Suprapubic skin (tissue), 4 donors: ENCODE results near the gene SLC10A3. TPM values are rescaled to one million over a fixed set of nuclear protein-coding genes. Genes with fewer than 3 reads are reported as not detected.

ENCODE experiments used
- DNase-seq, 2 donors: peaks; one replicate each; pipeline ENCODE4 v3.0.0-alpha.2; 2019; ENCODE audit warnings: low spot score in 2 of 2
- H3K27ac ChIP-seq: fragments of 200-600 bp; sonication (generic); one replicate; pipeline ENCODE4 v1.5.1; 2019
- H3K27me3 ChIP-seq: fragments of 200-600 bp; sonication (generic); one replicate; pipeline ENCODE4 v1.5.1; 2019
- H3K36me3 ChIP-seq: fragments of 200-600 bp; sonication (generic); one replicate; pipeline ENCODE4 v1.5.1; 2019
- H3K4me1 ChIP-seq: fragments of 200-600 bp; sonication (generic); one replicate; pipeline ENCODE4 v1.5.1; 2019
- H3K4me3 ChIP-seq: fragments of 200-600 bp; sonication (generic); one replicate; pipeline ENCODE4 v1.5.1; 2019; ENCODE audit warnings: mild to moderate bottlenecking
- H3K9me3 ChIP-seq: fragments of 200-600 bp; sonication (generic); one replicate; pipeline ENCODE4 v1.5.1; 2019
- EP300 ChIP-seq: sonication (generic); formaldehyde crosslinking; IDR thresholded peaks from one replicate; pipeline ENCODE4 v1.6.1; 2017; ENCODE audit warnings: antibody characterized with exemption
- POLR2A ChIP-seq, 2 donors: fragments of 450-650 bp; IDR thresholded peaks; one replicate each; pipeline ENCODE4 v1.6.1; 2017; ENCODE audit warnings: antibody characterized with exemption in 2 of 2, mild to moderate bottlenecking in 2 of 2, moderate library complexity in 2 of 2
- POLR2AphosphoS5 ChIP-seq, 3 donors: sonication (generic); formaldehyde crosslinking; IDR thresholded peaks; one replicate each; pipeline ENCODE4 v1.6.1; 2017; ENCODE audit warnings: antibody characterized with exemption in 3 of 3
- WGBS: methylation state at CpG from one replicate; pipeline ENCODE4 v1.1.5; 2018; 5-methylcytosine and 5-hydroxymethylcytosine counted together
- total RNA-seq, 4 donors: library from RNA; depleted of rRNA; stranded (reverse); fragments of >200 nt; gene quantifications; one replicate each; pipeline ENCODE4 v1.1.0, GENCODE V29; 2016
- TF ChIP-seq, protein P1 (sequence below), 2 donors: fragments of 200-600 bp in 1 of 2; fragments of 450-650 bp in 1 of 2; sonication (generic) in 1 of 2; IDR thresholded peaks; one replicate each; pipeline ENCODE4 v1.5.1; 2016 to 2019; ENCODE audit warnings: antibody characterized with exemption in 2 of 2, mild to moderate bottlenecking in 1 of 2, moderate library complexity in 1 of 2

Gene SLC10A3
- total RNA-seq, 4 donors from 2014 or later: 16.5 to 45.0 (median 38.8) TPM

DNA sequence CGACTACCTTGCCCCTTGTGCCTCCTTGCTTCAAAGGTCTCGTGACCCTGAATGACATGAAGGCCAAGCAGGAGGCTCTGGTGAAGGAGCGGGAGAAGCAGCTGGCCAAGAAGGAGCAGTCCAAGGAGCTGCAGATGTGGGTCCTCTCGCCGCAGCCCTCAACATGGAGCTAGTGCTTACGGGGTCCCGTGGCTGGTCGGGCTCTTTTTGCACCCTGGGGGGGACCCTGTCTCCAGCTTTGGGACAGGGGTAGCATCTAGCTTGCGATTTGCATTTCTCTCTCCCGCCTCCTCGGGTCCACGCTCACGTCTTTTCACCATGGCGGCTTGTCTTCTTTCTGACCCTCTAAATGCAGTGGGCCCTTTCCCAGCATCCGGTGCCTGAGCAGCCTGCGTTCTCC, 44.7 kb downstream of the SLC10A3 start:
- TF ChIP-seq POLR2AphosphoS5 (IDR thresholded peaks at IDR 0.05) (no peak), EP300 (no peak), POLR2A (IDR thresholded peaks at IDR 0.05) (no peak)
- TF ChIP-seq, protein P1, sequence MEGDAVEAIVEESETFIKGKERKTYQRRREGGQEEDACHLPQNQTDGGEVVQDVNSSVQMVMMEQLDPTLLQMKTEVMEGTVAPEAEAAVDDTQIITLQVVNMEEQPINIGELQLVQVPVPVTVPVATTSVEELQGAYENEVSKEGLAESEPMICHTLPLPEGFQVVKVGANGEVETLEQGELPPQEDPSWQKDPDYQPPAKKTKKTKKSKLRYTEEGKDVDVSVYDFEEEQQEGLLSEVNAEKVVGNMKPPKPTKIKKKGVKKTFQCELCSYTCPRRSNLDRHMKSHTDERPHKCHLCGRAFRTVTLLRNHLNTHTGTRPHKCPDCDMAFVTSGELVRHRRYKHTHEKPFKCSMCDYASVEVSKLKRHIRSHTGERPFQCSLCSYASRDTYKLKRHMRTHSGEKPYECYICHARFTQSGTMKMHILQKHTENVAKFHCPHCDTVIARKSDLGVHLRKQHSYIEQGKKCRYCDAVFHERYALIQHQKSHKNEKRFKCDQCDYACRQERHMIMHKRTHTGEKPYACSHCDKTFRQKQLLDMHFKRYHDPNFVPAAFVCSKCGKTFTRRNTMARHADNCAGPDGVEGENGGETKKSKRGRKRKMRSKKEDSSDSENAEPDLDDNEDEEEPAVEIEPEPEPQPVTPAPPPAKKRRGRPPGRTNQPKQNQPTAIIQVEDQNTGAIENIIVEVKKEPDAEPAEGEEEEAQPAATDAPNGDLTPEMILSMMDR (IDR thresholded peaks at IDR 0.05): no peak
- H3K27me3 ChIP-seq: no peaks in the 10 kb centered on the region
- WGBS: 90% methylated on average over 16 of the region's 16 CpGs
- H3K9me3 ChIP-seq: no peaks in the 10 kb centered on the region
- DNase-seq: no peak
- H3K27ac ChIP-seq: no peak overlapping the region
- H3K4me3 ChIP-seq: no peak overlapping the region
- peaks cover 22% of the 10 kb centered on the region for H3K4me1 ChIP-seq
- peaks cover 41% of the 10 kb centered on the region for H3K36me3 ChIP-seq

DNA sequence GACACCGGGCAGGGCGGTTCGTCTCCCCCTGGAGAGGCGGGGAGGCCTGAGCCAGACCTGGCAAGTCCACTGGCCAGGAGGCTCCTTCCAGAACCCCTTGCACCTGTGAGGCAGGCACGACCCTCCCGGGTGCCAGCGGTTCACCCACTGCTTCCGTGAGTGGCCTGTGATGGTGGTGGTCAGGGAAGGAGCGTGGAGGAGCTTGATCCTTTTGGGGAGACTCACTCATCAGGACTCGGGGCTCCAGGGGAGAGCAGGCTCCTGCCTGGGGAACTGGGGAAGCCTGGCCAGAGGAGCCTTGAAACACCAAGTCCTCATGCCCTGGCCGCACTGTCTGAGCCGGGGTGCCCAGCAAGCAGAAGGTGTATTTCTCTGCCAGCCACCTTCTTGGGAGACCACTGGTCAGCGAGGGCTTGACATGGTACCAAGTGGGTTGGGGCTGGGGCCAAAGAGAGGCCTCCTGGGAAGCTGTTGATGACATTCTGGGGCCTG, 45.6 kb downstream of the SLC10A3 start:
- H3K27ac ChIP-seq: peak overlapping the region; percentile 64
- WGBS: 74% methylated on average over 7 of the region's 13 CpGs
- DNase-seq: no peak
- peaks cover 41% of the 10 kb centered on the region for H3K36me3 ChIP-seq
- no peaks in the 10 kb centered on the region for H3K27me3 ChIP-seq
- H3K4me3 ChIP-seq: peak overlapping the region; percentile 61
- TF ChIP-seq, protein P1 (IDR thresholded peaks at IDR 0.05): no peak
- no peak for TF ChIP-seq POLR2A (IDR thresholded peaks at IDR 0.05)
- TF ChIP-seq POLR2AphosphoS5 (IDR thresholded peaks at IDR 0.05): no peak
- no peak for TF ChIP-seq EP300
- no peaks in the 10 kb centered on the region for H3K9me3 ChIP-seq
- H3K4me1 ChIP-seq: peaks cover 22% of the 10 kb centered on the region

DNA sequence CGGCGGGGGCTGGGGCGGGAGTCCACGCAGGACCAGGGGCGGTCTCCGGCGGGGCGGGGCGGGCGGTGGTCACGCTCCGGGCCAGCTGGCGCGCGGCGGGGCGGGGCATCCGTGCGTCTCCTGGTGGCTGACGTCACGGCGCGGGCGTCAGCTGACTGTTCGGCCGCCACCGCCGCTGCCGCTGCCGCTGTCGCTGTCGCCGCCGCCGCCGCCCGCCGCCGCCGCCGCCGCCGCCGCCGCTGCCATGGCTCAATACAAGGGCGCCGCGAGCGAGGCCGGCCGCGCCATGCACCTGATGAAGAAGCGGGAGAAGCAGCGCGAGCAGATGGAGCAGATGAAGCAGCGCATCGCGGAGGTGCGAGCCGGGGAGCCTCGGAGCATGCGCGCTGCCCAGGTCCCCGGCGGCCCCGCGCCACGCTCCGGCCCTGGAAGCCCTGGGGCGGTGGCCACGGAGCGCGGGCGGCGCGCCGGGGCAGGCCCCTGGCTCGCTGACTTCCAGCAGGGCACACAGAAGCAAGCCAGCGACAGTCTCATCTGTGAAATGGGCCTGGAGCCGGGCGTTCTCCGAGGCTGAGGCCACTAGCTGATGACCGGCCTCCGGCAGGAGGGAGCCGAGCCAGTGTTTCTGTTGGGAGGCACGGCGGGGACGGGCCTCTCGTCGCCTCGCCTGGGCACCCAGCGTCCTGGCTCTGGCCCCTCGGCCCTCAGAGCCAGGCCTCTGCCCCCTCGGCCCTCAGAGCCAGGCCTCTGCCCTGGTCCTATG, 46.3 kb downstream of the SLC10A3 start, which contains the start of gene FAM50A:
Gene FAM50A, plus strand, starts transcription at position 150 of the 763 bp plus-strand sequence. Its CDS starts 95 bp downstream, at position 245.
- WGBS: 41% methylated on average over 4 of the region's 94 CpGs
- Histone ChIP-seq H3K27me3 (no peaks in the 10 kb centered on the region), H3K4me3 (peak within 1 kb of the TSS; percentile 61), H3K9me3 (no peaks in the 10 kb centered on the region), H3K36me3 (peaks cover 38% of the 10 kb centered on the region), H3K27ac (peak within 1 kb of the TSS; percentile 64), H3K4me1 (peaks cover 22% of the 10 kb centered on the region)
- DNase-seq: peak in 1 of 2 donors; percentile 85
- no peak for TF ChIP-seq POLR2AphosphoS5 (IDR thresholded peaks at IDR 0.05)
- TF ChIP-seq EP300: no peak
- TF ChIP-seq POLR2A (IDR thresholded peaks at IDR 0.05): no peak
- TF ChIP-seq, protein P1 (IDR thresholded peaks at IDR 0.05): no peak

DNA sequence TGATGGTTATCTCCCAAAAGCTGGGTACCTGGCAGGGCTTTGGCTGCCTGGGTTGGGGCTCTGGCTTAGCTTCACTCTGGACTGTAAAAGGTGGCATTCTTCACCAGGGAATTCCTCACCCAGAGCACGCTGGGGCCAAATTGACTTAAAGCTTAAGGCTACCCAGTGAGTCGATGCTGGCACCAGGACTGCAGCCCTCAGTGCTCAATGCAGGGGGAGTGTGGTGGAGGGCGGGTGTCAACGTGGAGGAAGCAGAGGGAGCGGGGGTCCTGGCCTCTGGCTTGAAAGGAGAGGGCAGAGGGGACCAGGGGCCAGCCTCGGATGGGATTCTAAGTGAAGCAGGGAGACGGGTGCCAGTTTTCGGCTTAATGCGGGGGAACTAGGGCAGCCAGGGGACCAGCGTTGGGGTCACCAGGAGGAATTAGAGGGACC, 46.9 kb downstream of the SLC10A3 start:
- Histone ChIP-seq H3K4me3 (peak overlapping the region; percentile 61), H3K27me3 (no peaks in the 10 kb centered on the region), H3K4me1 (peaks cover 26% of the 10 kb centered on the region), H3K9me3 (no peaks in the 10 kb centered on the region), H3K36me3 (peaks cover 31% of the 10 kb centered on the region), H3K27ac (peak overlapping the region; percentile 64)
- no peak for TF ChIP-seq POLR2A (IDR thresholded peaks at IDR 0.05)
- no peak for TF ChIP-seq EP300
- TF ChIP-seq POLR2AphosphoS5 (IDR thresholded peaks at IDR 0.05): no peak
- TF ChIP-seq, protein P1 (IDR thresholded peaks at IDR 0.05): no peak
- no peak for DNase-seq
- WGBS: 53% methylated on average over 5 of the region's 10 CpGs

DNA sequence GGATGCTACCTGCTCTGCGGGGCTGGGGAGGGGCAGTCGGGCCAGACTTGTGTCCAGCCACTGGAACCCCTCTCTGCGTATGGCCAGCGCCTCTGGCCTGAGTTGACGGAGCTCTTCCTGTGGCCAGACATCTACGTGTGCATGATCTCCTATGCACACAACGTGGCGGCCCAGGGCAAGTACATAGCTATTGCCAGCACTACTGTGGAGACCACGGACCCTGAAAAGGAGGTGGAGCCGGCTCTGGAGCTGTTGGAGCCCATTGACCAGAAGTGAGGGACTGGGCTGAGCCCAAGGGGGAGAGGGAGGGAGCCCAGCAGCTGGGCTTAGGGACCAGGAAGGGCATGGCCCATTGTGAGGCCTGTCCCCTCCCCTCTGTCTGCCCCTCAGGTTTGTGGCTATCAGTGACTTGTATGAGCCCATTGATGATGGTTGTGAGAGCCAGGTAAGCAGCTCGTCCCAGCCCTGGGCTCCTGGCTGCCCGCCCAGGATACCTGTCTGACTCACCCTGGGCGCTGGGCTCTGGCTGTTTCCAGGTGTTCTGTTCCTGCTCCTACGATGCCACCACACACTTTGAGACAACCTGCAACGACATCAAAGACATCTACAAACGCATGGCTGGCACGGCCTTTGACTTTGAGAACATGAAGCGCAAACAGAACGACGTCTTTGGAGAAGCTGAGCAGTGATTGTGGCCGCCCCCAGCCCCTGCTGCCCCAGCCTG, 48.3 kb downstream of the SLC10A3 start:
- Histone ChIP-seq H3K9me3 (no peaks in the 10 kb centered on the region), H3K27me3 (no peaks in the 10 kb centered on the region), H3K36me3 (peaks cover 29% of the 10 kb centered on the region), H3K4me1 (peaks cover 37% of the 10 kb centered on the region), H3K4me3 (no peak overlapping the region), H3K27ac (no peak overlapping the region)
- DNase-seq: no peak
- 71% methylated on average over 11 of the region's 21 CpGs for WGBS
- TF ChIP-seq, protein P1 (IDR thresholded peaks at IDR 0.05): no peak
- TF ChIP-seq POLR2AphosphoS5 (IDR thresholded peaks at IDR 0.05) (no peak), POLR2A (IDR thresholded peaks at IDR 0.05) (no peak), EP300 (no peak)
